ENCODE measurements around the gene ZNF592. TPM values are rescaled to one million over a fixed set of nuclear protein-coding genes. Genes with fewer than 3 reads are reported as not detected.

ZNF592 gene
- polyA plus RNA-seq, 1 donor from 2014 or later: 3.9 TPM

DNA sequence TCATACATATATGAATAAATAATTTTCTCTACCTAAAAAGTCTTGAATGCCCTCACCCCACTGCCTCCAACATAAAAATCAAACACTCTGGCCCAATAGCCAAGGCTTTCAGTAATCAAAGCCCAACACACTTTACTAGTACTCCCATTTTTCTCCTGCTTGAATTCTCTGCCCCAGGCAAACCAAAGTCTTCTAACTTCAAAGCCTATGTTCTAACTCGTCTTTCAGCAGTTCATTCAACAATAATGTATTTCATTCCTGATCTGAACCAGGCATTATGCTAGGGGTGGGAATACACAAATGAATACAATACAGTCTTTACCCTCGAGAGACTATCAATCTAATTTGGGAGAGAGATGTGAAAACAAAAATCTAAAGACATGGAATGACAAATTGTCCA is 11.4 kb upstream of the ZNF592 start:
- Histone ChIP-seq H3K9me2 (ENCODE audit: insufficient read depth, low read length) (no peaks in the 10 kb centered on the region), H3K79me2 (replicated peaks; ENCODE audit: insufficient read depth, low read length) (no peaks in the 10 kb centered on the region), H3K9me3 (ENCODE audit: low read length) (no peaks in the 10 kb centered on the region), H3K36me3 (ENCODE audit: insufficient read depth, low read length) (no peaks in the 10 kb centered on the region), H3F3A (ENCODE audit: insufficient read depth, low read length, poor library complexity, severe bottlenecking) (no peaks in the 10 kb centered on the region), H3K9ac (ENCODE audit: low read length) (no peak overlapping the region), H3K27ac (ENCODE audit: low read length) (no peak overlapping the region), H3K4me3 (ENCODE audit: low read length) (no peak overlapping the region), H2AFZ (ENCODE audit: low read depth, low read length) (no peak overlapping the region), H3K27me3 (ENCODE audit: insufficient read depth, low read depth, low read length) (no peaks in the 10 kb centered on the region), H4K20me1 (ENCODE audit: insufficient read depth) (no peaks in the 10 kb centered on the region), H3K4me2 (ENCODE audit: low read length) (no peak overlapping the region)
- TF ChIP-seq SMC3 (conservative IDR thresholded peaks at IDR 0.05; ENCODE audit: poor library complexity): no peak
- TF ChIP-seq RAD21 (conservative IDR thresholded peaks at IDR 0.05): no peak
- TF ChIP-seq EZH2 (IDR thresholded peaks at IDR 0.05; ENCODE audit: borderline replicate concordance, insufficient read depth, low read length, poor library complexity, severe bottlenecking): no peak
- no peak for TF ChIP-seq EP300 (conservative IDR thresholded peaks at IDR 0.05; ENCODE audit: poor library complexity, severe bottlenecking)
- TF ChIP-seq MXI1 (conservative IDR thresholded peaks at IDR 0.05; ENCODE audit: poor library complexity, severe bottlenecking): no peak
- TF ChIP-seq, protein P1, sequence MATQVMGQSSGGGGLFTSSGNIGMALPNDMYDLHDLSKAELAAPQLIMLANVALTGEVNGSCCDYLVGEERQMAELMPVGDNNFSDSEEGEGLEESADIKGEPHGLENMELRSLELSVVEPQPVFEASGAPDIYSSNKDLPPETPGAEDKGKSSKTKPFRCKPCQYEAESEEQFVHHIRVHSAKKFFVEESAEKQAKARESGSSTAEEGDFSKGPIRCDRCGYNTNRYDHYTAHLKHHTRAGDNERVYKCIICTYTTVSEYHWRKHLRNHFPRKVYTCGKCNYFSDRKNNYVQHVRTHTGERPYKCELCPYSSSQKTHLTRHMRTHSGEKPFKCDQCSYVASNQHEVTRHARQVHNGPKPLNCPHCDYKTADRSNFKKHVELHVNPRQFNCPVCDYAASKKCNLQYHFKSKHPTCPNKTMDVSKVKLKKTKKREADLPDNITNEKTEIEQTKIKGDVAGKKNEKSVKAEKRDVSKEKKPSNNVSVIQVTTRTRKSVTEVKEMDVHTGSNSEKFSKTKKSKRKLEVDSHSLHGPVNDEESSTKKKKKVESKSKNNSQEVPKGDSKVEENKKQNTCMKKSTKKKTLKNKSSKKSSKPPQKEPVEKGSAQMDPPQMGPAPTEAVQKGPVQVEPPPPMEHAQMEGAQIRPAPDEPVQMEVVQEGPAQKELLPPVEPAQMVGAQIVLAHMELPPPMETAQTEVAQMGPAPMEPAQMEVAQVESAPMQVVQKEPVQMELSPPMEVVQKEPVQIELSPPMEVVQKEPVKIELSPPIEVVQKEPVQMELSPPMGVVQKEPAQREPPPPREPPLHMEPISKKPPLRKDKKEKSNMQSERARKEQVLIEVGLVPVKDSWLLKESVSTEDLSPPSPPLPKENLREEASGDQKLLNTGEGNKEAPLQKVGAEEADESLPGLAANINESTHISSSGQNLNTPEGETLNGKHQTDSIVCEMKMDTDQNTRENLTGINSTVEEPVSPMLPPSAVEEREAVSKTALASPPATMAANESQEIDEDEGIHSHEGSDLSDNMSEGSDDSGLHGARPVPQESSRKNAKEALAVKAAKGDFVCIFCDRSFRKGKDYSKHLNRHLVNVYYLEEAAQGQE (IDR thresholded peaks at IDR 0.05; ENCODE audit: borderline replicate concordance): no peak
- TF ChIP-seq POLR2AphosphoS5 (IDR thresholded peaks at IDR 0.05): no peak

DNA sequence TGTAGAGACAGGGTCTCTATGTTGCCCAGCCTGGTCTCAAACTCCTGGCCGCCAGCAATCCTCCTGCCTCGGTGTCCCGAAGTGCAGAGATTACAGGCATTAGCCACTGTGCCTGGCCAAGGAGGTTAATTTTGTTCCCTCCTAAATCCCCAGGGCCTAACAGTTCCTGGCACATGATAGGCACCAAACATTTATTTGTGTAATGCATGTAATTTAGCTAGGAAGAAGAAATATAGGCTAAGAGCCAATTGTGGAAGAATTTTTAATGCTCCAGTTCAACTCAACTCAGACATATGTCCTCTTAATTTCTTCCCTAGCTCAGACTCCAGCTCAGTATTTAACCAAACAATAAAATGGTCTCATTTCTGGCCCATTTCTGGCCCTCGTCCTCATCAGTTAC is 7.7 kb upstream of the ZNF592 start:
- no peak overlapping the region for H3K9ac ChIP-seq (ENCODE audit: low read length)
- no peaks in the 10 kb centered on the region for H3K9me2 ChIP-seq (ENCODE audit: insufficient read depth, low read length)
- H3K4me2 ChIP-seq (ENCODE audit: low read length): no peak overlapping the region
- H4K20me1 ChIP-seq (ENCODE audit: insufficient read depth): no peaks in the 10 kb centered on the region
- no peaks in the 10 kb centered on the region for H3K79me2 ChIP-seq (replicated peaks; ENCODE audit: insufficient read depth, low read length)
- H3F3A ChIP-seq (ENCODE audit: insufficient read depth, low read length, poor library complexity, severe bottlenecking): no peaks in the 10 kb centered on the region
- H3K36me3 ChIP-seq (ENCODE audit: insufficient read depth, low read length): no peaks in the 10 kb centered on the region
- no peaks in the 10 kb centered on the region for H3K27me3 ChIP-seq (ENCODE audit: insufficient read depth, low read depth, low read length)
- H3K9me3 ChIP-seq (ENCODE audit: low read length): no peaks in the 10 kb centered on the region
- no peak overlapping the region for H3K27ac ChIP-seq (ENCODE audit: low read length)
- H2AFZ ChIP-seq (ENCODE audit: low read depth, low read length): no peak overlapping the region
- no peak for TF ChIP-seq RAD21 (conservative IDR thresholded peaks at IDR 0.05)
- TF ChIP-seq SMC3 (conservative IDR thresholded peaks at IDR 0.05; ENCODE audit: poor library complexity): no peak
- TF ChIP-seq, protein P2, sequence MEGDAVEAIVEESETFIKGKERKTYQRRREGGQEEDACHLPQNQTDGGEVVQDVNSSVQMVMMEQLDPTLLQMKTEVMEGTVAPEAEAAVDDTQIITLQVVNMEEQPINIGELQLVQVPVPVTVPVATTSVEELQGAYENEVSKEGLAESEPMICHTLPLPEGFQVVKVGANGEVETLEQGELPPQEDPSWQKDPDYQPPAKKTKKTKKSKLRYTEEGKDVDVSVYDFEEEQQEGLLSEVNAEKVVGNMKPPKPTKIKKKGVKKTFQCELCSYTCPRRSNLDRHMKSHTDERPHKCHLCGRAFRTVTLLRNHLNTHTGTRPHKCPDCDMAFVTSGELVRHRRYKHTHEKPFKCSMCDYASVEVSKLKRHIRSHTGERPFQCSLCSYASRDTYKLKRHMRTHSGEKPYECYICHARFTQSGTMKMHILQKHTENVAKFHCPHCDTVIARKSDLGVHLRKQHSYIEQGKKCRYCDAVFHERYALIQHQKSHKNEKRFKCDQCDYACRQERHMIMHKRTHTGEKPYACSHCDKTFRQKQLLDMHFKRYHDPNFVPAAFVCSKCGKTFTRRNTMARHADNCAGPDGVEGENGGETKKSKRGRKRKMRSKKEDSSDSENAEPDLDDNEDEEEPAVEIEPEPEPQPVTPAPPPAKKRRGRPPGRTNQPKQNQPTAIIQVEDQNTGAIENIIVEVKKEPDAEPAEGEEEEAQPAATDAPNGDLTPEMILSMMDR (IDR thresholded peaks at IDR 0.05; ENCODE audit: poor library complexity, severe bottlenecking): no peak
- TF ChIP-seq, protein P1 (IDR thresholded peaks at IDR 0.05; ENCODE audit: borderline replicate concordance): no peak
- no peak for TF ChIP-seq POLR2AphosphoS5 (IDR thresholded peaks at IDR 0.05)
- no peak overlapping the region for H3K4me3 ChIP-seq (ENCODE audit: low read length)
